SK-N-DZ (cell line): ENCODE data around the gene PPM1L.

Experiments used
- DNase-seq: peaks from one replicate; pipeline ENCODE4 v3.0.0-alpha.2; 2015; ENCODE audit warnings: low spot score

PPM1L gene

GRCh38 chr3:160852856-160853255 is 96.8 kb downstream of the PPM1L start:
- no peak for DNase-seq

GRCh38 chr3:160856450-160856849 is 100.4 kb downstream of the PPM1L start:
- no peak for DNase-seq

- no peak for DNase-seq
Observed at GRCh38 chr3:160857476-160858119, 101.6 kb downstream of the PPM1L start.

GRCh38 chr3:160860346-160860745 is 104.3 kb downstream of the PPM1L start:
- no peak for DNase-seq

GRCh38 chr3:160869825-160870224 is 113.8 kb downstream of the PPM1L start:
- peak; percentile 53 for DNase-seq

- no peak for DNase-seq
Observed at GRCh38 chr3:160870327-160870726, 114.3 kb downstream of the PPM1L start.

GRCh38 chr3:160874736-160875135 is 118.7 kb downstream of the PPM1L start:
- DNase-seq, result no peak

GRCh38 chr3:160876643-160877042 is 120.6 kb downstream of the PPM1L start:
- DNase-seq, result no peak

GRCh38 chr3:160879859-160880258 is 123.8 kb downstream of the PPM1L start:
- DNase-seq, result no peak

- DNase-seq, result no peak
Observed at GRCh38 chr3:160883373-160883772, 127.3 kb downstream of the PPM1L start.

GRCh38 chr3:160885791-160886286 is 129.8 kb downstream of the PPM1L start:
- DNase-seq, result peak; percentile 96

GRCh38 chr3:160886421-160886820 is 130.4 kb downstream of the PPM1L start:
- DNase-seq, result no peak

GRCh38 chr3:160893207-160893606 is 137.2 kb downstream of the PPM1L start:
- DNase-seq, result no peak

- no peak for DNase-seq
Observed at GRCh38 chr3:160904691-160905090, 148.7 kb downstream of the PPM1L start.

GRCh38 chr3:160906646-160907045 is 150.6 kb downstream of the PPM1L start:
- DNase-seq, result no peak

- DNase-seq, result no peak
Observed at GRCh38 chr3:160909917-160910316, 153.9 kb downstream of the PPM1L start.

- no peak for DNase-seq
Observed at GRCh38 chr3:160911411-160911810, 155.4 kb downstream of the PPM1L start.

GRCh38 chr3:160916472-160916871 is 160.4 kb downstream of the PPM1L start:
- no peak for DNase-seq

- no peak for DNase-seq
Observed at GRCh38 chr3:160919942-160920341, 163.9 kb downstream of the PPM1L start.

GRCh38 chr3:160921020-160921635 is 165.1 kb downstream of the PPM1L start:
- DNase-seq, result peak; percentile 43

GRCh38 chr3:160924776-160925175 is 168.7 kb downstream of the PPM1L start:
- DNase-seq, result no peak

- no peak for DNase-seq
Observed at GRCh38 chr3:160927620-160928019, 171.6 kb downstream of the PPM1L start.

- DNase-seq, result peak; percentile 56
Observed at GRCh38 chr3:160928183-160928726, 172.2 kb downstream of the PPM1L start.
